ENCODE data around the gene SCN8A.

DNA sequence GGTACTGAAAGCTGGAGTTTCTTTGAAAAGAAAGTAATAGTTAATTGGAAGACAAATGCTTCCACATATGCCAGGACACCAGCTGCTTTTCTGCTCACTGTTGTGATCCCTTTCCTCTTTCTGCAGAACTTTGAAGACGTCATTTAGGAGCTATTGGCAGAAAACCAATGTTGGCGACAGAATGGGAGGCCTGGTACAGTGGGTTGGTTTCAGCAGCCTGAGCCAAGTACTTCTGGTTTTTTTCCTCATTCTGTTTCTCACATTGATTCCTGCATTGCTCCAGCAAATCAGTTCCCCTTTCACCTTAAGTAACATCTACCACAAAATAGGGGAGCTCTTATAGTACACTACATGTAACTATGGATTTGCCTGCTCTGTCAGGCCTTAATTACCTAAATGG, 160.6 kb downstream of the SCN8A start:
- TF ChIP-seq EZH2 (IDR thresholded peaks at IDR 0.05; ENCODE audit: low read depth, unreplicated experiment) (no peak), NANOG (IDR thresholded peaks at IDR 0.05; ENCODE audit: borderline replicate concordance) (no peak), CREB1 (CRISPR knock-in tag; IDR thresholded peaks at IDR 0.05; ENCODE audit: low read depth) (no peak), ZNF114 (CRISPR knock-in tag; IDR thresholded peaks at IDR 0.05) (no peak), STAT1 (IDR thresholded peaks at IDR 0.05; ENCODE audit: unreplicated experiment) (no peak), POLR2AphosphoS5 (IDR thresholded peaks at IDR 0.05; ENCODE audit: low read depth) (no peak), EZH2phosphoT487 (IDR thresholded peaks at IDR 0.05; ENCODE audit: unreplicated experiment) (no peak)
- TF ChIP-seq, protein P1, sequence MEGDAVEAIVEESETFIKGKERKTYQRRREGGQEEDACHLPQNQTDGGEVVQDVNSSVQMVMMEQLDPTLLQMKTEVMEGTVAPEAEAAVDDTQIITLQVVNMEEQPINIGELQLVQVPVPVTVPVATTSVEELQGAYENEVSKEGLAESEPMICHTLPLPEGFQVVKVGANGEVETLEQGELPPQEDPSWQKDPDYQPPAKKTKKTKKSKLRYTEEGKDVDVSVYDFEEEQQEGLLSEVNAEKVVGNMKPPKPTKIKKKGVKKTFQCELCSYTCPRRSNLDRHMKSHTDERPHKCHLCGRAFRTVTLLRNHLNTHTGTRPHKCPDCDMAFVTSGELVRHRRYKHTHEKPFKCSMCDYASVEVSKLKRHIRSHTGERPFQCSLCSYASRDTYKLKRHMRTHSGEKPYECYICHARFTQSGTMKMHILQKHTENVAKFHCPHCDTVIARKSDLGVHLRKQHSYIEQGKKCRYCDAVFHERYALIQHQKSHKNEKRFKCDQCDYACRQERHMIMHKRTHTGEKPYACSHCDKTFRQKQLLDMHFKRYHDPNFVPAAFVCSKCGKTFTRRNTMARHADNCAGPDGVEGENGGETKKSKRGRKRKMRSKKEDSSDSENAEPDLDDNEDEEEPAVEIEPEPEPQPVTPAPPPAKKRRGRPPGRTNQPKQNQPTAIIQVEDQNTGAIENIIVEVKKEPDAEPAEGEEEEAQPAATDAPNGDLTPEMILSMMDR (conservative IDR thresholded peaks at IDR 0.05; ENCODE audit: low read depth in 2 of 2) = no peak
- TF ChIP-seq, protein P2, sequence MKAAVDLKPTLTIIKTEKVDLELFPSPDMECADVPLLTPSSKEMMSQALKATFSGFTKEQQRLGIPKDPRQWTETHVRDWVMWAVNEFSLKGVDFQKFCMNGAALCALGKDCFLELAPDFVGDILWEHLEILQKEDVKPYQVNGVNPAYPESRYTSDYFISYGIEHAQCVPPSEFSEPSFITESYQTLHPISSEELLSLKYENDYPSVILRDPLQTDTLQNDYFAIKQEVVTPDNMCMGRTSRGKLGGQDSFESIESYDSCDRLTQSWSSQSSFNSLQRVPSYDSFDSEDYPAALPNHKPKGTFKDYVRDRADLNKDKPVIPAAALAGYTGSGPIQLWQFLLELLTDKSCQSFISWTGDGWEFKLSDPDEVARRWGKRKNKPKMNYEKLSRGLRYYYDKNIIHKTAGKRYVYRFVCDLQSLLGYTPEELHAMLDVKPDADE (IDR thresholded peaks at IDR 0.05) = no peak
- TF ChIP-seq, protein P3, sequence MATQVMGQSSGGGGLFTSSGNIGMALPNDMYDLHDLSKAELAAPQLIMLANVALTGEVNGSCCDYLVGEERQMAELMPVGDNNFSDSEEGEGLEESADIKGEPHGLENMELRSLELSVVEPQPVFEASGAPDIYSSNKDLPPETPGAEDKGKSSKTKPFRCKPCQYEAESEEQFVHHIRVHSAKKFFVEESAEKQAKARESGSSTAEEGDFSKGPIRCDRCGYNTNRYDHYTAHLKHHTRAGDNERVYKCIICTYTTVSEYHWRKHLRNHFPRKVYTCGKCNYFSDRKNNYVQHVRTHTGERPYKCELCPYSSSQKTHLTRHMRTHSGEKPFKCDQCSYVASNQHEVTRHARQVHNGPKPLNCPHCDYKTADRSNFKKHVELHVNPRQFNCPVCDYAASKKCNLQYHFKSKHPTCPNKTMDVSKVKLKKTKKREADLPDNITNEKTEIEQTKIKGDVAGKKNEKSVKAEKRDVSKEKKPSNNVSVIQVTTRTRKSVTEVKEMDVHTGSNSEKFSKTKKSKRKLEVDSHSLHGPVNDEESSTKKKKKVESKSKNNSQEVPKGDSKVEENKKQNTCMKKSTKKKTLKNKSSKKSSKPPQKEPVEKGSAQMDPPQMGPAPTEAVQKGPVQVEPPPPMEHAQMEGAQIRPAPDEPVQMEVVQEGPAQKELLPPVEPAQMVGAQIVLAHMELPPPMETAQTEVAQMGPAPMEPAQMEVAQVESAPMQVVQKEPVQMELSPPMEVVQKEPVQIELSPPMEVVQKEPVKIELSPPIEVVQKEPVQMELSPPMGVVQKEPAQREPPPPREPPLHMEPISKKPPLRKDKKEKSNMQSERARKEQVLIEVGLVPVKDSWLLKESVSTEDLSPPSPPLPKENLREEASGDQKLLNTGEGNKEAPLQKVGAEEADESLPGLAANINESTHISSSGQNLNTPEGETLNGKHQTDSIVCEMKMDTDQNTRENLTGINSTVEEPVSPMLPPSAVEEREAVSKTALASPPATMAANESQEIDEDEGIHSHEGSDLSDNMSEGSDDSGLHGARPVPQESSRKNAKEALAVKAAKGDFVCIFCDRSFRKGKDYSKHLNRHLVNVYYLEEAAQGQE (IDR thresholded peaks at IDR 0.05; ENCODE audit: unreplicated experiment) = no peak
- TF ChIP-seq, protein P4, sequence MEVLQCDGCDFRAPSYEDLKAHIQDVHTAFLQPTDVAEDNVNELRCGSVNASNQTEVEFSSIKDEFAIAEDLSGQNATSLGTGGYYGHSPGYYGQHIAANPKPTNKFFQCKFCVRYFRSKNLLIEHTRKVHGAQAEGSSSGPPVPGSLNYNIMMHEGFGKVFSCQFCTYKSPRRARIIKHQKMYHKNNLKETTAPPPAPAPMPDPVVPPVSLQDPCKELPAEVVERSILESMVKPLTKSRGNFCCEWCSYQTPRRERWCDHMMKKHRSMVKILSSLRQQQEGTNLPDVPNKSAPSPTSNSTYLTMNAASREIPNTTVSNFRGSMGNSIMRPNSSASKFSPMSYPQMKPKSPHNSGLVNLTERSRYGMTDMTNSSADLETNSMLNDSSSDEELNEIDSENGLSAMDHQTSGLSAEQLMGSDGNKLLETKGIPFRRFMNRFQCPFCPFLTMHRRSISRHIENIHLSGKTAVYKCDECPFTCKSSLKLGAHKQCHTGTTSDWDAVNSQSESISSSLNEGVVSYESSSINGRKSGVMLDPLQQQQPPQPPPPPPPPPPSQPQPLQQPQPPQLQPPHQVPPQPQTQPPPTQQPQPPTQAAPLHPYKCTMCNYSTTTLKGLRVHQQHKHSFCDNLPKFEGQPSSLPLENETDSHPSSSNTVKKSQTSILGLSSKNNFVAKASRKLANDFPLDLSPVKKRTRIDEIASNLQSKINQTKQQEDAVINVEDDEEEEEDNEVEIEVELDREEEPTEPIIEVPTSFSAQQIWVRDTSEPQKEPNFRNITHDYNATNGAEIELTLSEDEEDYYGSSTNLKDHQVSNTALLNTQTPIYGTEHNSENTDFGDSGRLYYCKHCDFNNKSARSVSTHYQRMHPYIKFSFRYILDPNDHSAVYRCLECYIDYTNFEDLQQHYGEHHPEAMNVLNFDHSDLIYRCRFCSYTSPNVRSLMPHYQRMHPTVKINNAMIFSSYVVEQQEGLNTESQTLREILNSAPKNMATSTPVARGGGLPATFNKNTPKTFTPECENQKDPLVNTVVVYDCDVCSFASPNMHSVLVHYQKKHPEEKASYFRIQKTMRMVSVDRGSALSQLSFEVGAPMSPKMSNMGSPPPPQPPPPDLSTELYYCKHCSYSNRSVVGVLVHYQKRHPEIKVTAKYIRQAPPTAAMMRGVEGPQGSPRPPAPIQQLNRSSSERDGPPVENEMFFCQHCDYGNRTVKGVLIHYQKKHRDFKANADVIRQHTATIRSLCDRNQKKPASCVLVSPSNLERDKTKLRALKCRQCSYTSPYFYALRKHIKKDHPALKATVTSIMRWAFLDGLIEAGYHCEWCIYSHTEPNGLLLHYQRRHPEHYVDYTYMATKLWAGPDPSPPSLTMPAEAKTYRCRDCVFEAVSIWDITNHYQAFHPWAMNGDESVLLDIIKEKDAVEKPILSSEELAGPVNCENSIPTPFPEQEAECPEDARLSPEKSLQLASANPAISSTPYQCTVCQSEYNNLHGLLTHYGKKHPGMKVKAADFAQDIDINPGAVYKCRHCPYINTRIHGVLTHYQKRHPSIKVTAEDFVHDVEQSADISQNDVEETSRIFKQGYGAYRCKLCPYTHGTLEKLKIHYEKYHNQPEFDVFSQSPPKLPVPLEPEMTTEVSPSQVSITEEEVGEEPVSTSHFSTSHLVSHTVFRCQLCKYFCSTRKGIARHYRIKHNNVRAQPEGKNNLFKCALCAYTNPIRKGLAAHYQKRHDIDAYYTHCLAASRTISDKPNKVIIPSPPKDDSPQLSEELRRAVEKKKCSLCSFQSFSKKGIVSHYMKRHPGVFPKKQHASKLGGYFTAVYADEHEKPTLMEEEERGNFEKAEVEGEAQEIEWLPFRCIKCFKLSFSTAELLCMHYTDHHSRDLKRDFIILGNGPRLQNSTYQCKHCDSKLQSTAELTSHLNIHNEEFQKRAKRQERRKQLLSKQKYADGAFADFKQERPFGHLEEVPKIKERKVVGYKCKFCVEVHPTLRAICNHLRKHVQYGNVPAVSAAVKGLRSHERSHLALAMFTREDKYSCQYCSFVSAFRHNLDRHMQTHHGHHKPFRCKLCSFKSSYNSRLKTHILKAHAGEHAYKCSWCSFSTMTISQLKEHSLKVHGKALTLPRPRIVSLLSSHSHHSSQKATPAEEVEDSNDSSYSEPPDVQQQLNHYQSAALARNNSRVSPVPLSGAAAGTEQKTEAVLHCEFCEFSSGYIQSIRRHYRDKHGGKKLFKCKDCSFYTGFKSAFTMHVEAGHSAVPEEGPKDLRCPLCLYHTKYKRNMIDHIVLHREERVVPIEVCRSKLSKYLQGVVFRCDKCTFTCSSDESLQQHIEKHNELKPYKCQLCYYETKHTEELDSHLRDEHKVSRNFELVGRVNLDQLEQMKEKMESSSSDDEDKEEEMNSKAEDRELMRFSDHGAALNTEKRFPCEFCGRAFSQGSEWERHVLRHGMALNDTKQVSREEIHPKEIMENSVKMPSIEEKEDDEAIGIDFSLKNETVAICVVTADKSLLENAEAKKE (CRISPR knock-in tag; IDR thresholded peaks at IDR 0.05) = no peak

All from GM23338 (cell line).